CD4-positive, alpha-beta T cell treated with Interleukin-17A for 4 hours (primary cell): Measurements from ENCODE around the gene POFUT2.
"Not testable (repeated sequence)": the region's sequence is repeated elsewhere in the genome, so short reads cannot be mapped to it uniquely, and the experiment has no call there.

Experiments used
- DNase-seq: peaks from one replicate; pipeline ENCODE4 v3.0.0-alpha.2; 2020; ENCODE audit warnings: mixed read lengths

POFUT2 gene

GRCh38 chr21:45326169-45326851 is 38.6 kb upstream of the POFUT2 start:
- no peak for DNase-seq

GRCh38 chr21:45325206-45326168 is 37.8 kb upstream of the POFUT2 start:
- DNase-seq: no peak

DNA sequence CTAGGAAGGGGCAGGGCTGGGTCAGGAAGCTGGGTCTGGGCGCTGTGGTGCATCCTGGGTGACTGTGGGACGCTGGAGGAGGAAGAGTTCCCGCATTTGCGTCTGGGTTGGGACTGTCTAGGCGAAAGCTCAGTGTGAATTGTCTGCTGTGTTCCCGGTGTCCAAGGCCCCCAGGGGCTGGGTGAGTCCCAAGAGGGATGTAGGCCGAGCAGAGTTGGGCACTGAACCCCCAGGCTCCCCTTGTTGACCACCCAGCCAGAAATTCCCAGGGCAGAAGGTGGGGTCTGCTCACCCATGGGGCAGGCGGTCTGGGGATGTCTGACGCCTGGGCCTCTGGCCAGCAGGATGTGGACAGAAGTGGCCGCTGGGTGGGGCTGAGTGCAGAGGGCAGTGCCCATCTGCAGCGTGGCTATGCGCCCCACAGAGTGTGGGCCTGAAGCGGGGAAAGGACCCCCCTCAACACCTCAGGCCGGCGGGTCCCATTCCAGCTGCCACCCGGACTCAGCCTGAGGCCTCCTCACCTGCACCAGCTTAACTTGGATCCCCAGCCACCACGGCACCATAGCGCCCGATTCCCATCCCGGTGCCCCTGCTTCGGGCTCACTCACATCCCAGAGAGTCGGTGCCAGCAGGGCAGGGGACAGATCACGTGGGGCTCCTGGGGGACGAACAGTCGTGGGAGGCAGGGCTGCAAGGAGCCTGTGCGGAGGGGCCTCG is 37.0 kb upstream of the POFUT2 start:
- no peak for DNase-seq

DNA sequence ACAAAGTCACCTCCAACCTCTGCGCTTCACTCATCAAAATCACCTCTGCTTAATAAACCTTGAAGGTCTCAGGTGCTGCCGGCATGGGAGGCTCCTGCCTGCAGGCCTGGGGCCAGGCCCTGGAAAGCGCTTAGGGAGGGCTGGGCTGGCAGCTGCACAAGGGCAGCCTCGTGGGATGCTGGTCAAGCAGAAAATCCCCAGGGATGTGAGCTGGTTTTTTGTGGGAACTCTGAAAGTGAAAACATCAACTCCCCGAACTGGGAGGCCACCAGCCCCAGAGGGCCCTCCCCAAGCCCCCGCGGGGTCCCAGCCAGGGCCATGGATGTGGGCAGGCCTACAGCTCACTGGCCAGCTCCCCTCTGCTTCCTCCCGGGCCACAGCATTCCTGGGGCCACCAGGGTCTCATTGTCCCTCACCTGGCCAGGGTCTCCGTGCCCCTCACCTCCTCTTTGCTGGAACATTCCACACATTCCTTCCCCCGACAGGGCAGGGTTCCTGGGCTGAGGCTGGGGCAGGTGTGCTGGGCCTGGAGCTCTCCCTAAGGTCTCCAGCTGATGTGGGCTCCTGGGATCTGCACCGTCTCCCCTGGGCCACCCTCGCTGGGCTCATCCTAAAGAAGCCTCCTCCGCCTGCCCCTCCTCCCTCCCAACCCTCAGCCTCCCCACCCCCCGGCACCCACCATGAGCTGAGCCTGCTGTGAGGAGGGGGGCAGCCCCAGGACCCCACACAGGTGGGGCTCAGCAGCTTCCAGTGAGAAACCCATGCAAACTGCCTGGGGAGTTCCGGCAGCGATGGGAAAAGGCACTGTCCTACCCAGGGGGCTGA is 36.0 kb upstream of the POFUT2 start:
- no peak for DNase-seq

DNA sequence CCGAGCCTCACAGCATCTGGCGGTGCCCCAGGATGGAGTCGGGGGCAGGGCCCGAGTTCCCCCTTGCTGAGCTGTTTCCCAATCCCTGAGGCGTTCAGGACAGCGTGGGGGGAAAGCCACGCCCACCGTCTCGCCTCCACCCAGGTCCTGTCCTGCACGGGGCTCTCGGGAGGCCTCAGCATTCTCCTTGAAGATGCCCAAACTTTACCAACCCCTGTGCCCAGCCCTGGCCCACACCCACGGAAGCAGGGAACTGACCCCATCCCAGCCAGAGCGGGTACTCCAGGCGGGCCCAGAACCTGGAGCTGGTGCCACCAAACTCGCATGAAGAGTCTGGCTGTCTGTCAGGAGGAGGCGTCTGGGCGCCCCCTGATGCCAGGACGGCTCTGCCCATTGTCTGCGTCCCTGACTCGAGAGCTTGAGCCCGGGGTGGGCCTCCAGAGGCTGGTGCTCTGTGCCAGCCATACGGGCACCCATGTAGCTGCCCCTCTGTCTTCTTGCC is 35.3 kb upstream of the POFUT2 start:
- DNase-seq: no peak

- DNase-seq: peak; percentile 20
Observed at GRCh38 chr21:45322231-45322959, 34.7 kb upstream of the POFUT2 start.

DNA sequence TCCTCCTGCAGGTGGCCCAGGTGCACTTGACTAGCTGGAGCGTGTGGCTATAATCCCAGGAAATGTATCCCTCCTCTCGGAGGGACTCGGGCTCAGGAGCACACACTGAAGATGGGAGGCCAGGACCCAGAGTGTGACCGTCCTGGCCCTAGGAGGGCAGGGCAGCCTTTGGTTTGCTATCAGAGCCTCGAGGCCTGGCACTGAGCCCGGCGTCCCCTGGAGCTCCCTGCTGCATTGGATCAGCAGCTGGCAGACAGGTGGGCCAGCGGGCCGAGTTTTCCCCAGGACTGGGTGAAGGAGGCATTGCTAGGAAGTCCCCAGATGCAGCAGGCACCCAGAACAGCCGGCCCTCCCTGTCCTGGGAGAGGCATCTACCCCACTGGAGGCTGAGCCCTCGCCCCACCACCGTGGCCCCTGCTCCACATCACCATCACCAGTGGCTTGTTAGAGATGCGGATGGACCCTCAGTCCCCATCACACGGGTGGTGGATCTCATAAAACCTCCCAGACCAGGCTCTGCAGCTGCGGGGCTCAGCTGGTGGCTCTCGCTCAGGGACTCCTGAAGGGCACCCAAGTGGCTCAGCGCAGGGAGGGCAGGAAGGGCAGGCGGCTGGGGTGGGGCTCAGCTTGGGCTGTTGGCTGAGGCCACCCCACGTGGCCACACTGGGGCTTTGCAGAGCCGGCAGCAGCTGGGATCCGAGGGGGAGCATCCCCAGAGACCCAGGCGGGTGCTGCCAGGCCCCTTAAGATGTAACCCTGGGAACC is 32.7 kb upstream of the POFUT2 start:
- DNase-seq: no peak

DNA sequence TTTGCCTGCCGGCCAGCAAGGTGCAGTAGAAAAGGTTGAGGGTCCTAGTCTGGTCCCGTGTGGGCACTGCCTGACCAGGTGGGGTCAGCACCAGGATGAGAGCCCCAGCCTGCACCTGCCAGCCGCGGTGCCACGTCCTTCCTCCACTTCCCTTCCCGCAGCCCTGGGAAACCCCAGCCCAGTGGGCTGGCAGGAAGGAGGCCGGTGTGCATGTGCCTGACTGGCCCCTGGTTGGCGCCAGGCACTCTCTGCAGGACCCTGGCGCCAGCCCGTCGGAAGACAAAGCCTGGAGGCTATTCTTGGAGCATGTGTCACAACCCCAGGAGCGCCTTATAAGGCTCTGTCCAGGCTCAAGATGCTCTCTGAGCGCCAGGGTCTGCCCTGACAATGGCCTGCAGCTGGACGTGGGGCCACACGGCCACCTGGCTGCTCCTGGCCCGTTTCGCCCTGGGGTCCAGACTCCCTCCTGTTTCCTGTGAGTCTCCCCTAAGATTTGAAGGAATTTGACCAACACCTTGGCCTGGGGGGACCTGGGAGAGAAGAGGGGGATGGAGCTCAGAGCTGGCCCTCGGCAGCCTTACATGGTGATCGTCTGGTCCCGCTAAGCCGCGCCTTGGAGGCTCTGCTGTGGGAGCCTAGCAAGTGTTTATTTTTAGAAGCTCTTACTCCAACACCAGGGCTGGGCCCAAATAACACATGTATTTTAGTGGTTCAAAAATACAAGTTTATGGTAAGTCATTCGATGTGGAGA is 31.9 kb upstream of the POFUT2 start:
- DNase-seq: no peak

- no peak for DNase-seq
Observed at GRCh38 chr21:45318556-45319404, 31.1 kb upstream of the POFUT2 start.

DNA sequence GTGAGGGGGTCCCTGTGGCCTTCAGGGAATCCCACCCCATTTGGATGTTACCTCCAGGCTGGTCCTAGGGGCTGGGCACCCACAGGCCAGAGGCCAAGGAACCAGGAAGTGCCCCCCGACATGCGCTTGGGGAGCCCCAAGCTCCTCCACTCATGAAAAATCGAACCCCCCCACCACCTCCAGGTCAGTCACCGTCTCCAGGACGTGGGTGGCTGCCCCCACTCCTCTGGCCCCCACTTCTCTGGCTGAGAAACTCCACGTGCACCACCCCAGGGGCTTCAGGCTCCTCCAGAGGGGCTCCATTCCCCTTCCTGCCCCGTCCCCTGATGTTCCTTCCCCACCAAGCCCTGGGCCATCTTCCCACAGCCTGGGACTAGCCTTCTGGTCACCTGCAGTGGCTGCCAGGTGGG is 30.5 kb upstream of the POFUT2 start:
- DNase-seq: no peak

- DNase-seq: no peak
Observed at GRCh38 chr21:45317398-45318145, 29.9 kb upstream of the POFUT2 start.

DNA sequence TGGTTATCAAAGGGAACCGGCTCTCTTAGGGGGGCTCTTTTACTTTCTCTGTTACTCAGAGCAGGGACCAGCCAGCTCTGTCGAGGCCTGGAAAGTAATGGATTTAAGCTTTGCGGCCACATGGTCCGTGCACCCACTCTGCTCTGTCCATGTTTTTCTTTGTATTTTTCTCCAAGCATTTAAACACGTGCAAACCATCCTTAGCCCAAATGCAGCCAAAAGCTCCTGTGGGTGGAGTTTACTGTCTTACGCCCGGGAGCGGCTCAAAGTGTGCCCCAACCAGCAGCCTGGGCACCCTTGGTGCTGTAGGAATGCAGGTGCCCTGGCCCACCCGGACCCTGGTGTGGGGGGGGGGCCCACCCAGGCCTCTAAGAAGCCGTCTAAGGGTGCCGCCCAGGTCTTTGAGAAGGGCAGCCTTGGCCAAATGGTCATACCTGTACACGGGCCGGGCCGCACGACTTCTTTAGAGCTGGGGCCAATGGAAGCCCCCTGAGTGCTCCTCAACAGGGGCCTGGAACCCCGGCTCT is 29.2 kb upstream of the POFUT2 start:
- no peak for DNase-seq

- DNase-seq: not testable (repeated sequence)
Observed at GRCh38 chr21:45315676-45316470, 28.2 kb upstream of the POFUT2 start.

- no peak for DNase-seq
Observed at GRCh38 chr21:45313682-45314081, 26.0 kb upstream of the POFUT2 start.

- DNase-seq: no peak
Observed at GRCh38 chr21:45313015-45313414, 25.3 kb upstream of the POFUT2 start.

GRCh38 chr21:45312296-45312695 is 24.6 kb upstream of the POFUT2 start:
- no peak for DNase-seq

- DNase-seq: no peak
Observed at GRCh38 chr21:45310459-45310858, 22.8 kb upstream of the POFUT2 start.
